ENCODE data around the gene XPO6. TPM values are rescaled to one million over a fixed set of nuclear protein-coding genes. Genes with fewer than 3 reads are reported as not detected.

XPO6 gene
- total RNA-seq, 1 donor from 2014 or later = 128 TPM

- no peak for DNase-seq (ENCODE audit: extremely low spot score, unreplicated experiment)
- H3K4me1 Mint-ChIP-seq (ENCODE audit: unreplicated experiment) = peaks cover 1% of the 10 kb centered on the region
- TF ChIP-seq CTCF (IDR thresholded peaks at IDR 0.05) = no peak
- H3K27ac Mint-ChIP-seq (ENCODE audit: unreplicated experiment) = no peak overlapping the region
- H3K36me3 Mint-ChIP-seq (ENCODE audit: unreplicated experiment) = peaks cover 58% of the 10 kb centered on the region
- H3K4me3 Mint-ChIP-seq (ENCODE audit: unreplicated experiment) = no peak overlapping the region
- H3K27me3 Mint-ChIP-seq (ENCODE audit: unreplicated experiment) = no peaks in the 10 kb centered on the region
- no peaks in the 10 kb centered on the region for H3K9me3 Mint-ChIP-seq (ENCODE audit: unreplicated experiment)
Measured at GRCh38 chr16:28108590-28109247, 103.0 kb downstream of the XPO6 start.

GRCh38 chr16:28107232-28107631 lies 104.5 kb downstream of the XPO6 start:
- no peak overlapping the region for H3K27ac Mint-ChIP-seq (ENCODE audit: unreplicated experiment)
- TF ChIP-seq CTCF (IDR thresholded peaks at IDR 0.05) = no peak
- no peaks in the 10 kb centered on the region for H3K27me3 Mint-ChIP-seq (ENCODE audit: unreplicated experiment)
- no peaks in the 10 kb centered on the region for H3K9me3 Mint-ChIP-seq (ENCODE audit: unreplicated experiment)
- no peak overlapping the region for H3K4me3 Mint-ChIP-seq (ENCODE audit: unreplicated experiment)
- DNase-seq (ENCODE audit: extremely low spot score, unreplicated experiment) = no peak
- H3K36me3 Mint-ChIP-seq (ENCODE audit: unreplicated experiment) = peaks cover 63% of the 10 kb centered on the region
- peaks cover 1% of the 10 kb centered on the region for H3K4me1 Mint-ChIP-seq (ENCODE audit: unreplicated experiment)

- Mint-ChIP-seq H3K27me3 (ENCODE audit: unreplicated experiment) (no peaks in the 10 kb centered on the region), H3K9me3 (ENCODE audit: unreplicated experiment) (no peaks in the 10 kb centered on the region), H3K4me1 (ENCODE audit: unreplicated experiment) (peaks cover 1% of the 10 kb centered on the region), H3K4me3 (ENCODE audit: unreplicated experiment) (no peak overlapping the region), H3K36me3 (ENCODE audit: unreplicated experiment) (peaks cover 64% of the 10 kb centered on the region), H3K27ac (ENCODE audit: unreplicated experiment) (no peak overlapping the region)
- no peak for DNase-seq (ENCODE audit: extremely low spot score, unreplicated experiment)
- TF ChIP-seq CTCF (IDR thresholded peaks at IDR 0.05) = no peak
Measured at GRCh38 chr16:28106467-28107215, 105.1 kb downstream of the XPO6 start.

- H3K4me3 Mint-ChIP-seq (ENCODE audit: unreplicated experiment) = no peak overlapping the region
- no peak for TF ChIP-seq CTCF (IDR thresholded peaks at IDR 0.05)
- no peaks in the 10 kb centered on the region for H3K4me1 Mint-ChIP-seq (ENCODE audit: unreplicated experiment)
- DNase-seq (ENCODE audit: extremely low spot score, unreplicated experiment) = no peak
- no peak overlapping the region for H3K27ac Mint-ChIP-seq (ENCODE audit: unreplicated experiment)
- H3K36me3 Mint-ChIP-seq (ENCODE audit: unreplicated experiment) = peaks cover 66% of the 10 kb centered on the region
- H3K27me3 Mint-ChIP-seq (ENCODE audit: unreplicated experiment) = no peaks in the 10 kb centered on the region
- H3K9me3 Mint-ChIP-seq (ENCODE audit: unreplicated experiment) = no peaks in the 10 kb centered on the region
Measured at GRCh38 chr16:28105954-28106353, 105.8 kb downstream of the XPO6 start.

GRCh38 chr16:28105297-28105696 lies 106.5 kb downstream of the XPO6 start:
- Mint-ChIP-seq H3K4me1 (ENCODE audit: unreplicated experiment) (no peaks in the 10 kb centered on the region), H3K4me3 (ENCODE audit: unreplicated experiment) (no peak overlapping the region), H3K27me3 (ENCODE audit: unreplicated experiment) (no peaks in the 10 kb centered on the region), H3K36me3 (ENCODE audit: unreplicated experiment) (peaks cover 61% of the 10 kb centered on the region), H3K9me3 (ENCODE audit: unreplicated experiment) (no peaks in the 10 kb centered on the region), H3K27ac (ENCODE audit: unreplicated experiment) (no peak overlapping the region)
- no peak for DNase-seq (ENCODE audit: extremely low spot score, unreplicated experiment)
- TF ChIP-seq CTCF (IDR thresholded peaks at IDR 0.05) = no peak
